ENCODE data around the gene RAB11A.

Gene RAB11A

GRCh38 chr15:65869126-65869953 is at the start of gene RAB11A:
Gene RAB11A (plus strand): TSS chr15:65869491. CDS start chr15:65869586, 95 bp downstream.
- peak; percentile 91 for DNase-seq (ENCODE audit: low read depth)

GRCh38 chr15:65819563-65819960 is 49.7 kb upstream of the RAB11A start:
- DNase-seq (ENCODE audit: low read depth): no peak

DNA sequence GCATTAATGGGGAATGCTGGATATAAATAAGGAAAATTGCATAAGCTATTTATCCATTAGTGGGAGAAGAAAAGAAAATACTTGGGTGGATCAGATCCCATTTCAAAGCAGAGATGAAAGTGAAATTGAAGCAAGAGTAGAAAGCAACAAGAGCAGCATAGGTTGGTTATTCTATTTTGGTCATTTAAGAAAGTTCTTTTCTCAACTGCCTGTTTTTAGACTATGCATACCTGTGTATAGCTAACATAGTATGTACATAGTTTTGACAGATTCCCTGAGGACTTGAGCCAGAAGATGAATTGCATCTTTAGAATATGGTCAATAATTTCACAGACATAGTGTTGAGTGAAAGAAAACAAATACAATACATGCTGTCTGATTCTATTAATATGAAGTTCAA is 48.2 kb upstream of the RAB11A start:
- no peak for DNase-seq (ENCODE audit: low read depth)

GRCh38 chr15:65822316-65822715 is 47.0 kb upstream of the RAB11A start:
- DNase-seq (ENCODE audit: low read depth): no peak

DNA sequence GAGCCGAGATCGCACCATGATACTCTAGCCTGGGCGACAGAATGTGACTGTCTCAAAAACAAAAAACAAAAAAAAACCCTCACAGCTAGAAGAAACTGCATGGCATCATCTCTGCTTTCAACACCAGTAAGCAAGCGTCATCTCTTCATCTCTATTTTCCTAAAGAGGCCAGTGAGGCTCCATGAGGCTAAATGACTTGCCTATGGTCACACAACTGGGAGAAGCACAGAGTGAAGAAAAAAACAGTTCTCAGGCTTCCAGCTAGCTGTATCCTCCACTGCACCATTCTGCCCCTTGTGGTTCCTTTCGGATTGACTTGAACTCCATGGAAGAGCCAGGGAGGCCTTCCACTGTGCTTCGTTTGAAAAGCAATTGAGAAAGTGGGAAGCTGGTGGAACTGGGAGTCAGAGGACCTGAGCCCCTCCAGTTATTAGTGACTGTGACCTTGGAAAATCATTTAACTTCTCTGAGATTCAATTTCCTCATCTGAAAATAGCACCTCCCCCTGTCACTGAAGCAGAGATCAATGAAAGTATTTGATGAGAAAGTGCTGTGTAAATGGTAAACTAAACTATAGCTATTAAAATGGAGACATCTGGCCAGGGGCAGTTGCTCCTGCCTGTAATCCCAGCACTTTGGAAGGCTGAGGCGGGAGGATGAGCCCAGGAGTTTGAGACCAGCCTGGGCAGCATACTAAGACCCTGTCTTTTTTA is 45.1 kb upstream of the RAB11A start:
- DNase-seq (ENCODE audit: low read depth): no peak

GRCh38 chr15:65824941-65825544 is 44.2 kb upstream of the RAB11A start:
- DNase-seq (ENCODE audit: low read depth): no peak

DNA sequence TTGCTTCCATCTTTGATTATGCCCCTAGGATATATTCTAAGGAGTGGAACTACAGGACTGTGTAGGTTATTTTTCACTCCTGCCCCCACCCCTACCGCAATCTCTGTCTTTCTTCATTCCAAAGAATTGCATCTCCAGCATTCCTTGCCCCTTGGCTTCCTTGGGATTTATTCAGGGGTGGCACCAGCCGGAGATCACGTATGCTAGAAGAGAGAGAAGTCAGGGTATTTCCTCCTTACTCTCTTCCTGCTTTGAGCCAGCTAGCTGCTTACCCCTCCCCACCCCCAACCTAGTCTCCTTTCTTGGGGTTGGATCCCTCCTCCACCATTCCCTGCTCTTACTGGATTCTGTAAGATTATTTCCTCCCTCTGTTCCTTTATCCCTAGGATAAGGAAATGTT is 42.2 kb upstream of the RAB11A start:
- DNase-seq (ENCODE audit: low read depth): no peak

DNA sequence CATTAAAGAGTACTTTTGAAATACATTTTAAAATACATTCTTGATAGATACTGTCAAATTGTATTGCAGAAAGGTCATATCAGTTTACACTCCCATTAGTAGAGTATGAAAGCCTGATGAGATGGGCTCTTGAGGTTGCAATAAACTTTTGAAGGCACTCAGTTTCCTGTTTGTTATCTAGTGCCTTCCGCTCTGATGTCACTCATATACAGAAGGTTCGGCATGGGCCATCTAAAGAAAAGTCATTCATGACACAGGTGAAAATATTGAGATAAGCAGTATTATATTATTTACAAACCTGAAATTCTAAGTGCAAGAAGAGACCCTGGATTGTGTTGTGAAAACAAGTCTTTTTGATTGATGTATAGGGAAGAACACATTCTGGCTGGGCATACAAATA is 40.7 kb upstream of the RAB11A start:
- no peak for DNase-seq (ENCODE audit: low read depth)

DNA sequence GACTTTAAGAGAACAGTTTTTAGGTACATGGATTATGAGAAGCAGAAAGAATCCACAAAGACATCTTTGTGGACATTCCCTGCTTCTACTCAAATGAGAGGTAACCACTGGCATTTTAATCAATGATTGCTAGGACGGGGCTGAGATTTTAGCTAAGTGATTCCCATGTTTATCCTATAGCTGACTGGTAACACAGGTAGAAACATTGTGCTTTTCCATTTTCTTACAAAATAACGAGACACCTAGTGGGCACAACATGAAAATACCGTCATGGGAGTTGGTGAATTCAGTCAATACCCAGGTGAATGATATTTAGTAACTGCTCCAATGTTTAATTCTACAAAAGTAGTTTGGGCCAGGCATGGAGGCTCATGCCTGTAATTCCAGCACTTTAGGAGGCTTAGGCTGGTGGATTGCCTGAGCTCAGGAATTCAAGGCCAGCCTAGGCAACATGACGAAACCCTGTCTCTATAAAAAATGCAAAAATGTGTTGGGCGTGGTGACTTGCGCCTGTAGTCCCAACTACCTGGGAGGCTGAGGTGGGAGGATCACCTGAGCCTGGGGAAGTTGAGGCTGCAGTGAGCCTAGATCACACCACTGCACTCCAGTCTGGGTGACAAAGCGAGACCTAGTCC is 40.0 kb upstream of the RAB11A start:
- DNase-seq (ENCODE audit: low read depth): no peak

GRCh38 chr15:65832549-65833364 is 36.5 kb upstream of the RAB11A start:
- DNase-seq (ENCODE audit: low read depth): peak; percentile 25

DNA sequence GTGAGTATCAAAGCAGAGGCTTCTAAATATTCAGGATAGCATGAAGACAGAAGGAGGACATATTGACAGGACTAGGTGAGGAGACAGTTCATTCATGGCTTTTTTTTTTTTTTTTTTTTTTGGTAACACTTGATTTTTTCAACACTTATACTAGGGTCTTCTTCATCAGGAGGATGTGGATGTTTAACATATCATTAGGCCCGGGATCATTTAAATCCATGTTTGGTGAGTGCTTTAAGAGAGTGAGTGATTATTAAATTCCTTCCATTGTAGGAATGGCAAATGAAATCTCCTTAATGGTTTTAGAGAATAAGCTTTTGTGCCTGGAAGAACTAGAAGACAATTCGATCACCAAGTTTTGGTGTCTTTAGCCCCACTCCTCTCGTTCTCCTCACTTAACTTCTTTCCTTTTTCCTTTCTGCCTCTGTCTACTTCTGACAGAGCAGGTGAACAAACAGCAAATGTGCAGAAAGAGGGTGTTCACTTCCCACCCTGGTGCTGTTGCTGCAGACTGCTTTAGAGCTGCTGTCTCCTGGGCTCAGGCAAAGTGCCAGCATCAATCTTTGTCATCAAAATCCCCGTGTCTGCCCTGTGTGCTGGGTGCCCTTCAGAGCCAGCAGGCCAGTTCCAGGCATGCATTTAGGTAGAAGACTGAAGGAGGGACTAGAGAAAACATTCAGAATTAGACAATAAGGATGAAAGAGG is 35.6 kb upstream of the RAB11A start:
- peak; percentile 18 for DNase-seq (ENCODE audit: low read depth)

GRCh38 chr15:65834603-65835282 is 34.5 kb upstream of the RAB11A start:
- DNase-seq (ENCODE audit: low read depth): no peak

DNA sequence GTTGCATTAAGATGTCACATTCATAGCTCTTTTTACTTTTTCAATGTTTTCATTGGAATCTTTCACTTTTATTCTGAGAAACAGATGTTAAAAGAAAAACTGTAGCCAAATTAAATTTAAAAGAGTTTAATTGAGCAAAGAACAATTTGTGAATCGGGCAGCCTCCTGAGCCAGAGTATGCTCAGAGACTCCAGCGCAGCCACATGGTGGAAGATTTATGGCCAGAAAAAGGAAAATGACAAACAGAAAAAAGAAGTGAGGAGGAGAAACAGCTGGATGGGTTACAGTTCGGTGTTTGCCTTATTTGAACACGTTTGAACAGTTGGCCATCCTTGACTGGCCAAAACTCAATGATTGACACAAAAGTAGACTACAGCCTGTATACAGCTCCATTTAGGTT is 33.8 kb upstream of the RAB11A start:
- no peak for DNase-seq (ENCODE audit: low read depth)

DNA sequence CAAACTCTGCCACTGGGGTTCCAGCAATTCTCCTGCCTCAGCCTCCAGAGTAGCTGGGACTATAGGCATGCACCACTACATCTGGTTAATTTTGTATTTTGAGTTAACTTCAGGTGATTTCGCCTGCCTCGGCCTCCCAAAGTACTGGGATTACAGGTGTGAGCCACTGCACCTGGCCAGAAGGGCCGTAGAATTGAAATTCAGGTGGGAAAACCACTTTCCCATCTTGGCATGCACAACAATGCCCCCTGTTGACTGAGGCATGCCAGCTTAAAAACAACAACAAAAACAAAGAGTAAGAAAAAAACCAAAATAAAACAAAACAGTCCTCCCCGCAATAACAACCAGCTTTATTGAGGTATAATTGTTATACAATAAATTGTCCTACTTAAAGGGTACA is 32.6 kb upstream of the RAB11A start:
- no peak for DNase-seq (ENCODE audit: low read depth)

- DNase-seq (ENCODE audit: low read depth): no peak
Measured at GRCh38 chr15:65837301-65838294, 31.7 kb upstream of the RAB11A start.

DNA sequence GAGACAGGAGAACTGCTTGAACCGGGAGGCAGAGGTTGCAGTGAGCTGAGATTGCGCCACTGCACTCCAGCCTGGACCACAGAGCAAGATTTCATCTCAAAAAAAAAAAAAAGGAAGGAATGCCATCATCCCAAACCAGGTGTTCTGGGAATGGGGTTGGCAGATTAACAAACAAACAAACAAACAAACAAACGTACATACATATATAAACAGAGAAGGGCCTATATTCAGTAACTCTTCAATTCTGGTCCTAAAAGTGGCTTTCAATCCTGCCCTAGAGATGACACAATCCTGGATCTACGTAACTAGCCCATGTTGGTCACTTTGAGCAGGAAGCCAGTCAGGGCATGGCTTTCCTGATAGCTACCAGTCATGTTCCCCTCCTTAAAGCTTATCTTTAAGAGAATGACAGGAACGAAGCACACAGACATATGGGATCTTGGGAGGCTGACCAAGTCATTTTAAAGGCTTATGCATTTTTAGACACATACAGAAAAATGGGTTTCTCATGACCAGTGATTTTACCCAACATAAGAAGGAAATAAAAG is 29.9 kb upstream of the RAB11A start:
- no peak for DNase-seq (ENCODE audit: low read depth)

GRCh38 chr15:65839985-65840384 is 29.3 kb upstream of the RAB11A start:
- no peak for DNase-seq (ENCODE audit: low read depth)

GRCh38 chr15:65841121-65841930 is 28.0 kb upstream of the RAB11A start:
- DNase-seq (ENCODE audit: low read depth): no peak

All from stimulated activated CD8-positive, alpha-beta memory T cell treated with anti-CD3 and anti-CD28 coated beads, Interleukin-4, amount 100 ng/mL, for 24 hours (primary cell).